Ovary (tissue), 9 donors: ENCODE data around the gene PHB1. TPM values are rescaled to one million over a fixed set of nuclear protein-coding genes. Genes with fewer than 3 reads are reported as not detected.

Experiments
- DNase-seq, 5 donors: peaks; one replicate each; pipeline ENCODE4 v3.0.0-alpha.2; 2019 to 2020
- H3K27ac ChIP-seq, 2 donors: fragments of 200-600 bp; one replicate each; pipeline versions ENCODE4 v1.5.1 to v1.8.0; 2019 to 2022
- H3K27me3 ChIP-seq: fragments of 200-600 bp; one replicate; pipeline ENCODE4 v1.8.0; 2022
- H3K36me3 ChIP-seq: fragments of 200-600 bp; sonication (generic); one replicate; pipeline ENCODE4 v1.5.1; 2019
- H3K4me1 ChIP-seq: one replicate; pipeline ENCODE4 v1.8.1; 2013; ENCODE audit warnings: mild to moderate bottlenecking, moderate library complexity; ENCODE audit not compliant: insufficient read depth
- H3K4me3 ChIP-seq: fragments of 200-600 bp; sonication (generic); one replicate; pipeline ENCODE4 v1.5.1; 2017
- H3K9me3 ChIP-seq, 2 donors: fragments of 200-600 bp in 1 of 2; sonication (generic) in 1 of 2; one replicate each; pipeline versions ENCODE4 v1.5.1 to v1.8.1; 2013 to 2019; ENCODE audit warnings: mild to moderate bottlenecking in 1 of 2, moderate library complexity in 1 of 2
- CTCF ChIP-seq, 3 donors: fragments of 450-650 bp in 2 of 3; fragments of 200-600 bp in 1 of 3; IDR thresholded peaks; one replicate each; pipeline versions ENCODE4 v1.5.1 to v1.8.0; 2016 to 2022; ENCODE audit warnings: antibody characterized with exemption in 3 of 3, mild to moderate bottlenecking in 1 of 3
- EP300 ChIP-seq: sonication (generic); formaldehyde crosslinking; IDR thresholded peaks from one replicate; pipeline ENCODE4 v1.6.1; 2017; ENCODE audit warnings: antibody characterized with exemption
- POLR2A ChIP-seq: fragments of 450-650 bp; IDR thresholded peaks from one replicate; pipeline ENCODE4 v1.6.1; 2017; ENCODE audit warnings: antibody characterized with exemption, mild to moderate bottlenecking, moderate library complexity
- WGBS, 3 donors: extraction: QIAGEN DNeasy Blood & Tissue Kit in 1 of 3; methylation state at CpG; one replicate each; pipeline versions ENCODE4 v1.1.5 to v1.1.7; 2013 to 2017; 5-methylcytosine and 5-hydroxymethylcytosine counted together
- intact Hi-C, 4 donors: fragments of 100-400 bp; cut with DNase I; formaldehyde crosslinking; loops; one replicate each; pipeline versions ENCODE4 v1.11.0 to v1.15.1; 2022 to 2023
- polyA plus RNA-seq, 2 donors: library from polyadenylated mRNA; stranded (reverse); fragments of 200-250 nt in 1 of 2; fragments of 350-450 nt in 1 of 2; fragmentation: Illumina TruSeq in 1 of 2; extraction: RNeasy Lipid Tissue Mini Kit (QIAGEN cat#74804) in 1 of 2; gene quantifications; one replicate each; pipeline ENCODE4 v1.2.3, GENCODE V29; 2013 to 2014
- total RNA-seq, 7 donors: library from RNA; depleted of rRNA in 2 of 7; stranded (reverse); fragments of >200 nt in 2 of 7; fragmentation: NEBNext Ultra II Directional in 3 of 7; extraction: Animal tissue kit (Norgen Biotek cat#: 25700) in 3 of 7; gene quantifications; one replicate each; pipeline versions ENCODE4 v1.1.0 to v1.2.4, GENCODE V29; 2016 to 2023
- donor health status: DM: no; HTN: no; CAD: no; lungs with moderate emphysema.
- donor health status: DM: no; HTN: no; CAD: no.
- donor health status: Bipolar disorder and iron deficiency.
- donor health status: DM: yes; HTN: yes; CAD: no.
- donor health status: DM: no; HTN: no; CAD: no.
- donor health status: DM: yes; HTN: yes; CAD: no.

Gene PHB1
- total and polyA plus RNA-seq, 9 donors, result 46.0 to 148 (median 106) TPM

DNA sequence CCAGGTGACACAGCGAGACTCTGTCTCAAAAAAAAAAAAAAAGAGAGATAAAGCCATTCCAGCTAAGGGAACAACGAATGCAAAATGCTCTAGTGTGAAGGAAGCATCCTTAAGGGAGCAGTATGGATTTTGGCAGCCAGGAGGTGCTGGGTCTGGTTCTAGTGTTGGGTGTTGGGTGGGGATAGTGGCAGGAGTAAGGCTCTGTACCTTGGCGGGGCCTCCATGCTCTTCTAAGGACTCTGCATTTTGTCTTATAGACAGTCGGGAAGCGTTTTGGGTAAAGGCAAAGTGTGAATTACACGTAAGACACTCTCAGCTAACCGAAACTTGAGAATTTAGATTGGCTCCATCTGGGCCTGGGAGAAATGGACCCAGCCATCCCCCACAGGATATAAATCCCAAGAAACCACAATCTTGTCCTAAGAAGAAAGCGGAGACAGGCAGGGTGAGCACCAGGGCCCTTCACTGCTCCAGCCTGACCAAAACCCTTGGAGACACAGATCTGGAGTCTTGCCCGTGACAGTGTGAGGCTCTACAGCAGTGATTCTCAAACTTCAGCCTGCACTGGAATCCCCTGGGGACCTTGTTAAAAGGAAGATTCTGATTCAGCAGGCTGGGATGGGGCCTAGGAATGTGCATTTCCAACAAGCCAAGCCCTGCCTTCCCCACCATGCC, 33.1 kb upstream of the PHB1 start:
- DNase-seq, result no peak
- Histone ChIP-seq H3K4me1 (no peaks in the 10 kb centered on the region), H3K27ac (no peak overlapping the region), H3K4me3 (no peak overlapping the region), H3K9me3 (no peaks in the 10 kb centered on the region), H3K27me3 (no peaks in the 10 kb centered on the region), H3K36me3 (no peaks in the 10 kb centered on the region)
- TF ChIP-seq EP300 (no peak), CTCF (IDR thresholded peaks at IDR 0.05) (no peak), POLR2A (no peak)
- intact Hi-C loops, result no loop called here
- 73 to 76% (median 76%) methylated on average over 9 of the region's 9 CpGs for WGBS, 3 donors

DNA sequence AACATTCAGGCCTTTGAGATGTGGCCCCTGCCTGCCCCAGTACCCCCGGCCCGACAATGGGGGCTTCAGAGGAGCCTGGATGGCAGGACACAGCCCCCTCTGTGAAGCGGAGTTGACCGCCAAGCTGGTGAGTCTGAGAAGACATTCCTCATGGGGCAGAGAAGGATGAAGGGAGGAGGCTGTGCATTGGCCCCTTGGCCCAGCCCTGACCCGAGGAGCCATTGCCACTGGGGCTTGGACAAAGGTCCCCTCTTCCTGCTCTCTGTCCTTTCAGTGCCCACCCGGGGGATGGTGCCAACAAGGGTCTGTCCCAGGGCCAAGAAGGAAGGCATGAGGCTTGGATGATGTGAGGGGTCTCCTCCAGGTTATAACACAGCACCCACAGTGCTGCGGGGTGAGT, 30.9 kb upstream of the PHB1 start:
- intact Hi-C loops, result no loop called here
- H3K9me3 ChIP-seq, result no peaks in the 10 kb centered on the region
- no peak for DNase-seq
- TF ChIP-seq POLR2A (no peak), EP300 (no peak), CTCF (IDR thresholded peaks at IDR 0.05) (no peak)
- no peaks in the 10 kb centered on the region for H3K4me1 ChIP-seq
- H3K27ac ChIP-seq, result no peak overlapping the region
- H3K4me3 ChIP-seq, result no peak overlapping the region
- H3K36me3 ChIP-seq, result no peaks in the 10 kb centered on the region
- WGBS, 3 donors, result 81 to 91% (median 82%) methylated on average over 7 of the region's 7 CpGs
- no peaks in the 10 kb centered on the region for H3K27me3 ChIP-seq

- Histone ChIP-seq H3K4me1 (no peaks in the 10 kb centered on the region), H3K27ac (no peak overlapping the region), H3K9me3 (no peaks in the 10 kb centered on the region), H3K4me3 (no peak overlapping the region), H3K27me3 (no peaks in the 10 kb centered on the region), H3K36me3 (no peaks in the 10 kb centered on the region)
- TF ChIP-seq POLR2A (no peak), EP300 (no peak), CTCF (IDR thresholded peaks at IDR 0.05) (no peak)
- intact Hi-C loops, result no loop called here
- DNase-seq, result no peak
- WGBS, 3 donors, result 78 to 88% (median 79%) methylated on average over 12 of the region's 12 CpGs
These were observed 29.7 kb upstream of the PHB1 start for GRCh38 chr17:49444384-49444783.

- Histone ChIP-seq H3K36me3 (no peaks in the 10 kb centered on the region), H3K4me3 (no peak overlapping the region), H3K4me1 (no peaks in the 10 kb centered on the region), H3K27me3 (no peaks in the 10 kb centered on the region), H3K27ac (no peak overlapping the region), H3K9me3 (no peaks in the 10 kb centered on the region)
- no peak for TF ChIP-seq CTCF (IDR thresholded peaks at IDR 0.05)
- TF ChIP-seq POLR2A, result no peak
- TF ChIP-seq EP300, result no peak
- intact Hi-C loops, result no loop called here
- DNase-seq, result no peak
- 49 to 50% (median 49%) methylated on average over 6 of the region's 6 CpGs for WGBS, 3 donors
These were observed 29.2 kb upstream of the PHB1 start for GRCh38 chr17:49443862-49444261.
